Endothelial cell of umbilical vein (primary cell): ENCODE results near the gene TMCO6. TPM values are rescaled to one million over a fixed set of nuclear protein-coding genes. Genes with fewer than 3 reads are reported as not detected.

ENCODE experiments used
- BruUV-seq: library from RNA; stranded (reverse); fragments of 400-500 nt; replicated peaks from 2 replicates; lab custom pipeline; 2021; lab: Mats Ljungman, UMichigan
- CTCF ChIA-PET: fragments of 300-600, 350-600 bp; sonication (Branson Sonifier 250); formaldehyde crosslinking; loops from one replicate; lab custom pipeline; 2021; ENCODE audit warnings: antibody characterized with exemption, inconsistent platforms; lab: Charles Lee
- POLR2A ChIA-PET: fragments of 300-600, 350-600 bp; sonication (Branson Sonifier 250); formaldehyde crosslinking; loops from one replicate; lab custom pipeline; 2021; ENCODE audit warnings: antibody characterized with exemption, inconsistent platforms; lab: Charles Lee
- DNase-seq: peaks from one replicate; pipeline ENCODE4 v3.0.0-alpha.2; 2011; ENCODE audit warnings: low read depth, low spot score
- FAIRE-seq: peaks from 2 replicates; lab custom pipeline; 2011; peaks lifted over from hg19 to GRCh38; lab: Jason Lieb, UNC
- H2AFZ ChIP-seq: 2 replicates; pipeline ENCODE4 v1.6.0; 2012; ENCODE audit warnings: low read depth, low read length, control low read depth, inconsistent platforms
- H3K27ac ChIP-seq: 2 replicates; pipeline ENCODE4 v1.5.1; 2011; ENCODE audit warnings: low read depth, mild to moderate bottlenecking, control low read depth, low read length, moderate library complexity; ENCODE audit not compliant: insufficient read depth
- H3K27me3 ChIP-seq, 2 experiments: 2 replicates each; pipeline versions ENCODE4 v1.6.0 to v1.6.1; 2011; ENCODE audit warnings: low read length in 2 of 2, mixed read lengths in 1 of 2; ENCODE audit not compliant: control insufficient read depth in 2 of 2, insufficient read depth in 2 of 2
- H3K36me3 ChIP-seq, 2 experiments: 2 replicates in 1 of 2; 3 replicates in 1 of 2; pipeline ENCODE4 v1.5.1; 2011; ENCODE audit warnings: low read length in 2 of 2, mild to moderate bottlenecking in 1 of 2, moderate library complexity in 1 of 2; ENCODE audit not compliant: control insufficient read depth in 2 of 2, insufficient read depth in 2 of 2; ENCODE audit errors: extremely low read depth in 1 of 2
- H3K4me1 ChIP-seq: 3 replicates; pipeline ENCODE4 v1.5.1; 2011; ENCODE audit warnings: mild to moderate bottlenecking, low read length; ENCODE audit not compliant: control insufficient read depth, insufficient read depth; ENCODE audit errors: extremely low read depth
- H3K4me2 ChIP-seq: 2 replicates; pipeline ENCODE4 v1.6.1; 2011; ENCODE audit warnings: low read length, control low read depth, mixed read lengths; ENCODE audit not compliant: insufficient read depth
- H3K4me3 ChIP-seq, 3 experiments: fragments of 200-600 bp in 1 of 3; sonication (generic), shearing (Covaris generic) in 1 of 3; replicated peaks in 1 of 3; 2 replicates each; pipeline ENCODE4 v1.5.1; 2011 to 2016; ENCODE audit warnings: control low read depth in 3 of 3, low read length in 3 of 3, mild to moderate bottlenecking in 2 of 3, inconsistent platforms in 1 of 3, low read depth in 1 of 3, moderate library complexity in 1 of 3; ENCODE audit not compliant: insufficient read depth in 1 of 3
- H3K79me2 ChIP-seq: 2 replicates; pipeline ENCODE4 v1.6.0; 2012; ENCODE audit warnings: low read length, inconsistent platforms; ENCODE audit not compliant: control insufficient read depth, insufficient read depth
- H3K9ac ChIP-seq: replicated peaks from 2 replicates; pipeline ENCODE3; 2011; ENCODE audit warnings: low read length, control low read depth; ENCODE audit not compliant: insufficient read depth; ENCODE audit errors: extremely low read depth
- H3K9me1 ChIP-seq: replicated peaks from 3 replicates; pipeline ENCODE4 v1.6.0; 2011; ENCODE audit warnings: mild to moderate bottlenecking, low read length; ENCODE audit not compliant: control insufficient read depth, insufficient read depth; ENCODE audit errors: extremely low read depth
- H3K9me3 ChIP-seq: replicated peaks from 2 replicates; pipeline ENCODE4 v1.5.1; 2012; ENCODE audit warnings: low read length, inconsistent platforms; ENCODE audit not compliant: control insufficient read depth, insufficient read depth
- H4K20me1 ChIP-seq: replicated peaks from 2 replicates; pipeline ENCODE3; 2011; ENCODE audit warnings: mild to moderate bottlenecking, low read length; ENCODE audit not compliant: control insufficient read depth, insufficient read depth; ENCODE audit errors: extremely low read depth
- CTCF ChIP-seq, 2 donors: IDR thresholded peaks; 1 replicate in 1 of 2; 2 replicates in 1 of 2; pipeline ENCODE4 v1.5.1; 2011; ENCODE audit warnings: low read length in 2 of 2, mild to moderate bottlenecking in 2 of 2, moderate library complexity in 2 of 2, control low read depth in 1 of 2, inconsistent platforms in 1 of 2, low read depth in 1 of 2; ENCODE audit not compliant: insufficient read depth in 1 of 2; ENCODE audit errors: extremely low read depth in 1 of 2
- EZH2 ChIP-seq: IDR thresholded peaks from 2 replicates; pipeline ENCODE4 v1.6.1; 2012; ENCODE audit warnings: borderline replicate concordance, low read depth, mild to moderate bottlenecking, moderate library complexity, low read length, inconsistent platforms; ENCODE audit not compliant: severe bottlenecking
- FOS ChIP-seq: IDR thresholded peaks from 2 replicates; pipeline ENCODE4 v1.6.1; 2011; ENCODE audit warnings: mild to moderate bottlenecking, low read length, moderate library complexity, borderline replicate concordance; ENCODE audit not compliant: insufficient read depth
- GATA2 ChIP-seq: IDR thresholded peaks from 2 replicates; pipeline ENCODE4 v1.7.0; 2011; ENCODE audit warnings: low read depth, mild to moderate bottlenecking, moderate library complexity, mixed read lengths, low read length; ENCODE audit not compliant: insufficient read length, insufficient read depth
- JUN ChIP-seq: IDR thresholded peaks from 2 replicates; pipeline ENCODE4 v1.6.1; 2011; ENCODE audit warnings: borderline replicate concordance, low read depth; ENCODE audit not compliant: insufficient read length, insufficient read depth
- MAX ChIP-seq: IDR thresholded peaks from 2 replicates; pipeline ENCODE4 v1.6.1; 2011; ENCODE audit not compliant: insufficient read depth, insufficient read length
- MYC ChIP-seq: IDR thresholded peaks from one replicate; pipeline ENCODE4 v1.6.1; 2011; ENCODE audit warnings: mild to moderate bottlenecking, low read depth, low read length
- POLR2A ChIP-seq: IDR thresholded peaks from 2 replicates; pipeline ENCODE4 v1.6.1; 2012; ENCODE audit warnings: low read depth, mild to moderate bottlenecking, control low read depth, low read length
- POLR2AphosphoS5 ChIP-seq: IDR thresholded peaks from 2 replicates; pipeline ENCODE4 v1.6.1; 2012; ENCODE audit warnings: low read depth, mild to moderate bottlenecking, control low read depth, low read length, moderate library complexity; ENCODE audit not compliant: insufficient read depth
- dilution Hi-C: fragments of 300-500 bp; cut with MboI; formaldehyde crosslinking; loops from one replicate; pipeline ENCODE4 v1.15.0; 2019; ENCODE audit warnings: low sequenced_read_pairs; ENCODE audit not compliant: extremely low pct_ligation_motif_present
- intact Hi-C: fragments of 100-400 bp; cut with micrococcal nuclease; formaldehyde crosslinking; loops from one replicate; pipeline ENCODE4 v1.10.0; 2022
- polyA plus RNA-seq, 4 experiments: library from polyadenylated mRNA; depleted of rRNA in 3 of 4; stranded (reverse) in 3 of 4; unstranded in 1 of 4; fragments of >200 nt; gene quantifications; 2 replicates each; pipeline versions ENCODE4 v1.2.1 to v1.2.3, GENCODE V29; 2011 to 2012; ENCODE audit warnings: missing spikeins in 1 of 4
- total RNA-seq: library from RNA; stranded (reverse); gene quantifications from 2 replicates; pipeline ENCODE4 v1.2.3, GENCODE V29; 2021

TMCO6 gene
- total and polyA plus RNA-seq, 2 donors (not counting 3 experiments of a cell fraction or from before 2014, with no cell fraction given): 22.0 to 23.7 TPM

GRCh38 chr5:140627972-140628371, 11.3 kb upstream of the TMCO6 start:
- no peaks in the 10 kb centered on the region for H4K20me1 ChIP-seq
- ChIA-PET POLR2A (no interaction called here), CTCF (interaction anchor here (0.5 to 1.2 kb wide), 2 partner anchors 39 to 199 kb away, joined by 3 to 5 read pairs; no protein-coding TSS in a partner anchor)
- dilution Hi-C loops (no loop called here), intact Hi-C loops (no loop called here)
- no peak for TF ChIP-seq EZH2
- no peak for TF ChIP-seq GATA2
- no peak for TF ChIP-seq POLR2AphosphoS5
- TF ChIP-seq MAX: no peak
- no peak for TF ChIP-seq CTCF (IDR thresholded peaks at IDR 0.05; ENCODE audit: extremely low read depth in 1 of 2, insufficient read depth in 1 of 2, low read depth in 1 of 2, low read length in 2 of 2)
- no peak for TF ChIP-seq MYC
- TF ChIP-seq POLR2A: no peak
- TF ChIP-seq JUN: no peak
- TF ChIP-seq FOS: no peak
- H3K9ac ChIP-seq: no peak overlapping the region
- H3K79me2 ChIP-seq: no peaks in the 10 kb centered on the region
- no peak for FAIRE-seq
- DNase-seq: no peak
- no peak overlapping the region for H3K27ac ChIP-seq
- H3K4me3 ChIP-seq: no peak overlapping the region
- no peaks in the 10 kb centered on the region for H3K9me1 ChIP-seq
- H3K27me3 ChIP-seq: peaks cover 2 to 3% of the 10 kb centered on the region in 2 experiments
- H3K4me1 ChIP-seq: peaks cover 11% of the 10 kb centered on the region
- no TSS peak for BruUV-seq
- no peaks in the 10 kb centered on the region for H3K9me3 ChIP-seq
- H2AFZ ChIP-seq: no peak overlapping the region
- no peak overlapping the region for H3K4me2 ChIP-seq
- H3K36me3 ChIP-seq: no peaks in the 10 kb centered on the region
